Activated CD4-positive, alpha-beta T cell treated with anti-CD3 and anti-CD28 coated beads, Interleukin-2, amount 50 U/mL, for 4 hours (primary cell): ENCODE measurements around the gene SIRT3.
"Not testable (repeated sequence)": the region's sequence is repeated elsewhere in the genome, so short reads cannot be mapped to it uniquely, and the experiment has no call there.

Source experiments
- DNase-seq, 2 experiments: peaks; one replicate each; pipeline ENCODE4 v3.0.0-alpha.2; 2020

The SIRT3 gene

DNA sequence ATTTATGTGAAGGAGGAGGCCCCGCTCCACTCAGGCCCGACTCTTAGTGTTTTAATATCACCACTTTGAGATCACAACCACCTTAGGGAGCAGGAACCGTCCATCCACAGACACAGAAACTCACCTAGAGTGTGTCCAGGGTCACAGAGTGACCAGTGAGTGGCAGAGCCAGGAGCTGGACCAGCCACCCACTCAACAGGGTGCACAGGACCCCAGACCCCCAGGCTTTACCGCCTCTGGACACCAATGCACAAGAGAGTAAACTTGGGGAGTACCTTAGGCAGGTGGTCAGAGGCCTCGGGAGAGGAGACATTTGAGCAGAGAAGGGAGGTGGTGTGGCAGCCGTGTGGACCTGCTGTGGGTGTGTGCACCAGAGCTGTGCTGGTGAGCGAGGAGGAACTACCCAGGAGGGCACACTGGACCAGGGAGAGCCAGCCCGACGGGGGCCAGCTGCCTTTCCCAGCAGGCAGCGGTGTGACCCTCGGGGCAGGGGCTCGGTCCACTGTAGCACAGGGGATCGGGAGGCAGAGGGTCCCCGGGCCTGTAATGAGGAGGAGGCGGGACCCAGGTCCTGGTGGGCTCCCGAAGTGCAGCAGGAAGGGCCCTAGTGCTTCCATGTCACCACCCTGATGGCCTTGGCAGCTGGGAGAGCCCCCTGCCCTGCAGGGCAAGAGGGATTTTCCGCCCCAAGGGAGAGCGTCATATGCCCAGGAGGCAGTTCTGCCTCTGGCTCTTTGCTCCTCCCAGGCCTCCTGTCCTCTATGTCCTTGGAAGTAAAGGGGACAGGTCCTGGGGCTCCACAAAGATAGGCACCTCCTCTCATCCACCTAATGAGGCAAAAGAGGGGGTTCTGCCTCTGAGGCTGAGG lies 34.5 kb upstream of the SIRT3 start:
- no peak for DNase-seq

DNA sequence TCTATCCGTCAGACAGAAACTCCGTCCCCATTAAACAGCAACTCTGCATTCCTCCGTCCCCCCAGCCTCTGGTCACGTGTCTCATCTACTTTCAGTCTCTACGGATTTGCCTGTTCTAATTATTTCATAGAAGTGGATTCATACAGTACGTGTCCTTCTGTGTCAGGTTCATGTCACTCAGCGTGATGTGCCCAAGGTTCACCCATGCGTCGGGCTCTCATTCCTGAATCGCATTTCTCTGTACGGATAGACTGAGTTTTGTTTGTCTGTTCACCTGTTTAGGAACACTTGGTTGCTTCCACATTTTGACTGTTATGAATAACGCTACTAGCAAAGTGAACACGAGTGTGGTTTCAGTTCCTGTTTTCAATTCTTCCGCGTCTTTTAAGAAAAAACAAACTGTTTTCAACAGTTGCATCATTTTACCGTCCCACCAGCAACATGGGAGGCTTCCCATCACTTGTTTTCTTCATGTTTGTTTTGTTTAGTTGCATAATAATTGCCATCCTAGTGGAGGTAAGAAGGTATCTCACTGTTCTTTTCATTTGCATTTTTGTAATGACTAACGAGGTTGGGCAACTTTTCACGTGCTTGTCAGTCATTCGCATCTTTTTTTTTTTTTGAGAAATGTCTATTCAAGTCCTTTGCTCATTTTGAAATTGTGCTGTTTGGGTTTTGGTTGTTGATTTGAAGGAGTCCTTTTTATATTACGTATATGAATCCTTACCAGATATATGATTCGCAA lies 33.2 kb upstream of the SIRT3 start:
- DNase-seq = no peak

DNA sequence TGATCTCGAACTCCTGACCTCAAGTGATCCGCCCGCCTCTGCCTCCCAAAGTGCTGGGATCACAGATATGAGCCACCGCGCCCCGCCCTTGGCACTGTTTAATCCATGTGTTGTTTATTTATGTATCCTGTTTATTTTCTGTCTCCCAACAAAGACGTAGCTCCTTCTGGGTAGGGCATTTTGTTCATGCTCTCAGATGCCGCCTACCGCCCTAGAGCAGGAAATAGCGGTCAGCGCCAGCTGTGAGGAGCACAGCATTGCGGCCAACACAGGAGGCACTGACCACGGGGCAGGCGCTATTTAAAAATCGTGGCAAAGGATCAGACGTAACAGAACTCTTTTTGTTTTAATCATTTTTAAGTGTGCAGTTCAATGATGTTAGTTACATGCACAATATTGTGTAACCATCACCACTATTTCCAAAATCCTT lies 32.6 kb upstream of the SIRT3 start:
- not testable (repeated sequence) for DNase-seq

DNA sequence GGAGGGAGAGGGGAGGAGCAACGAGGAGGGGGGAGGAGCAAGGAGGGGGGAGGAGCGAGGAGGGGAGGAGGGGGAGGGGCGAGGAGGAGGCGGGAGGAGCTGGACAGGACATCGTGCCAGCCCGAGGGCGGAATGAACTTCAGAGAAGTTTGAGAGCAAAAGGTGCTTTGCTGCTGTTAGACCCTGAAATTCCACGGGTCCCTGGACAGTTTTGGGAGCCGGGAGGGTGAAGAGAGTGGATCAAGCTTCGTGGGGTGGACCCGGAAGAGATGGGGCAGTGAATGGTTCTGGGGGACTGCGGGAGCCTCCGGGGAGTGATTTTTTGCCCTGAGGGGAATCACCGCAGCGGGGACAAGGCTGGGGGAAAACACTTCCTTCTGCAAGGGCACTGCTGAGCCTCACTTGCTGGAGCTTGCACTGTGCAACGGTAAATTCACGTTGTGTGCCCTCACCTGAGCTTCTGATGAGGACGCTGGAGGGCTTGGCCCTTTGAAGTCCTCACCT lies 31.4 kb upstream of the SIRT3 start:
- DNase-seq = no peak

DNA sequence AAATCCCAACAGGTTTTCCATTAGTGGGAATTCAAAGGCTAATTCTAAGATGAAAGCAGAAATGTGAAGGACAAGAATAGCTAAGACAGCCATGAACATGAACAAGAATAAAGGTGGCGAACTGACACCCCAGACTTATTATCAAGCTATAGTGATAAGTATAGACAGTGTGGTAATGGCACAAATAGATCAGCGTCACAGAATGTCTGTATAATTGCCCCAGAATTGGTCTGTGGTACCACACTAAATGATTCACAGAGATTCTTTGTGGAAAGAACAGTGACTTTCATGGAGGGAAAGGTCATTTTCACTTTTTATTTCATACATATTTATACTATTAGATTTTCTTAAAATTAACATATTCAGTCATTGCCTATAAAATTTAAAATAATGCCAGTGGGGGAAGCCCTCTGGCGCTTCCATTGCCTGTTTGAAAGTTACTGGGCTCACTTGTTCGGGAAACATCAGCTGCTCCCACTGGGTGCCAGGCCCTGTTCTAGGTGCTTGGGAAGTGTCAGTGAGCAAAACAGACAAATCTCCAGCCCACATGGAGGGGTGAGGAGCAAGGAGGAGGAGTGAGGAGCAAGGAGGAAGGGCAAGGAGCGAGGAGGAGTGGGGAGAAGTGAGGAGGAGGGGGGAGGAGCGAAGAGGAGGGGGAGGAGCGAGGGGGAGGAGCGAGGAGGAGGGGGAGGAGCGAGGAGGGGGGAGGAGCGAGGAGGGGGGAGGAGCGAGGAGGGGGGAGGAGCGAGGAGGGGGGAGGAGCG lies 30.7 kb upstream of the SIRT3 start:
- DNase-seq = no peak

DNA sequence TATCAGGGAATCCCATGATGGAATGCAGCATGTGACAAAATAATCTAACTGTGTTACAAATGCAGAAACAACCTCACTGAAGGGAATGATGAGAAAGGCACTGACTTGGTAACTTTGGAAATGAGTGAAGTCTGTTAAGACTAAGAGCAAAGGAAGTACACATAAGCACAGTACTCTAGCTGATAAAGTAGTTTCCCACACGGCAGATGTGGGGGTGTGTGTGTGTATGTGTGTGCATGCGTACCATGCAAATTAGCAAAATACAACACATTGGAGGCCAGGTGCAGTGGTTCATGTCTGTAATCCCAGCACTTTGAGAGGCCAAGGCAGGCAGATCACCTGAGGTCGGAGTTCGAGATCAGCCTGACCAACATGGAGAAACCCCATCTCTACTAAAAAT lies 25.5 kb upstream of the SIRT3 start:
- DNase-seq = no peak

DNA sequence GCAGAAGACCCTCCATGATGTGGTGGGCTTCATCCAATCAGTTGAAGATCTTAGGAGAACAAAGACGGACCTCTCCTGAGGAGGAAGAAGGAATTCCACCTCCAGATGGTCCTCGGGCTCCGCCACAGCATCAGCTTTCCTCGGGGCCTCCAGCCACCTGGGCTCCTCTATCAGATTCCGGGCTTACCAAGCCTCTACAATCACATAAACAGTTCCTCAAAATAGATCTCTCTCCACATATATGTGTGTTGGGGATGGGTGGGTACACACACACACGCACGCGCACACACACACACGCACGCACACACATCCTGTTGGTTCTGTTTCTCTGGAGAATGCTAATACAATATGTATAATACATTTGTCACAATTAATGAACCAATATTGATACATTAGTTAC lies 23.3 kb upstream of the SIRT3 start:
- no peak for DNase-seq

DNA sequence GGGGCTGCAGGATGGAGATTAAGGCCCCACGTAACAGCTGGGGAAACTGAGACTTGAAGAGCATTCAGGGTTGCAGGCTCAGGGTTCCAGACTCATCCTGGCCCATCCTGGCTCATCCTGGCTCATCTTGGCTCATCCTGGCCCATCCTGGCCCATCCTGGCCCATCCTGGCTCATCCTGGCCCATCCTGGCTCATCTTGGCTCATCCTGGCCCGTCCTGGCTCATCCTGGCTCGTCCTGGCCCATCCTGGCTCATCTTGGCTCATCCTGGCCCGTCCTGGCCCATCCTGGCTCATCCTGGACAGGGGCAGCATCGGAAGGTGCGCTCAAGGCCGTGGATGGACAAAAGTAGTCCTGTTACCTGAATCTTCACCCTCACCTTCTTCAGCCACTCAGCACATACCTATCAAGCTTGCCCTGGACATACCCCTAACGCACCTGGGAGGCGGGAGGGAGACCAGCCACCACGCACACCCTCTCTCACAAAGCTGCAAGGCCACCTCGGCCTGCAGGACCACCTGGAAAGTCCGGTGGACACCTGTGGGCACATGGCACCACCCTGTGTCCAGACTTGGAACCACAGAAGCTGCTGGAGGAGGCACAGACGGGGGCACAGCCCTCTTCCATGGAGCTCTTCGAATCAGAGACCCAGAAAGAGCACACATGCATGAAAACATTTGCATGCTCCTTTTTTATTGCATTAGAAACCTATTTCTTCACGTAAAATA lies 21.8 kb upstream of the SIRT3 start:
- DNase-seq = no peak

DNA sequence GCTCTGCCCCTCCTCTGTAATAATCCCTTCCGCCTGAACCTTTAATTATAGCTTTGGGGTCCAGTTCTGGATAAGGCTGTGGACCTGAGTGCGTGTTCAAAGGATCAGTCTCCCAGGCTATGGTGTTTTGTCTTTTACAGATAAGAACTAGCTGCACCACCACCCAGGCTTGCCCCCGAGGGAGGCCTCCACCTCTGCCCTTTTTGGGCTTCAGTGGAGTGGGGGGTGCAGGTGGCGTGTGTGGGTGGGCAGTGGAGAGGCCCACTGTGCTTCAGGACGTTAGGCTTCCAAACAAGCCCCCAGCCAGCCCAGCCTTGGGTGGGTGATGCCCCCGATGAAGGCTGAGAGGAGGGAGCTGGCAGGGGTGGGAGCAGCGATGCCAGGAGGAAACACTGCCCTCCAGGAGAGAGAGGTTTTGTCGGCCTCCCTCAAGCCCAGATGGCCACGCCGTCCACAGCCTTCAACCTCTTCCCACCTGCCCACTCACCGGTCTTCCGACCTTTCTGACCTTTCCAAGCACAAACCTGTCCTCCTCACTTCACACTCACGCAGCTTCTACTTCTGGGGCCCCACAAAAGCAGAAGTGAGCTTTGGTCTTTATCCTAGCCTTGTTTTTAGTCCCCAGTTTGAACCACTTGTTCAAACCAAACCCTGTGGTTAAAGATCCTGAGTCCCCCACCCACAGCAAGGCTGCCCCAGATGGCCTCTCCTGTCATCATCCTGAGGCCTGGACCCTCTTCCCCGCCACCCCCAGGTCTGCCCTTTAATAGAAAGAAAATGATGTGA lies 21.0 kb upstream of the SIRT3 start:
- DNase-seq = no peak

DNA sequence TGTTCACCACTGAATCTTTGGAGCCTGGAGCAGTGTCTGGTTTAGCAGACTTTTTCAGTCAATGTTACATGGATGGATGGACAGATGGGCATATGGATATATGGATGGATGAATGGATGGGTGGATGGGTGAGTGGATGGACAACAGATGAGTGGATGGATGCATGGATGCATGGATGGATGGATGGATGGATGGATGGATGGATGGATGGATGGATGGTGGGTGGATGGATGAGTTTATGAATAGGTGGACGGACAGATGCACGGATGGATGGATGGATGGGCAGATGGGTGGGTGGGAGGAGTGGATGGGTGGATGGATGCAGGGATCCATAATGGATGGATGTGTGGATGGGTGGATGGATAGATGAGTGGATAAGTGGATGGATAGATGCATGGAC lies 19.7 kb upstream of the SIRT3 start:
- DNase-seq = no peak

DNA sequence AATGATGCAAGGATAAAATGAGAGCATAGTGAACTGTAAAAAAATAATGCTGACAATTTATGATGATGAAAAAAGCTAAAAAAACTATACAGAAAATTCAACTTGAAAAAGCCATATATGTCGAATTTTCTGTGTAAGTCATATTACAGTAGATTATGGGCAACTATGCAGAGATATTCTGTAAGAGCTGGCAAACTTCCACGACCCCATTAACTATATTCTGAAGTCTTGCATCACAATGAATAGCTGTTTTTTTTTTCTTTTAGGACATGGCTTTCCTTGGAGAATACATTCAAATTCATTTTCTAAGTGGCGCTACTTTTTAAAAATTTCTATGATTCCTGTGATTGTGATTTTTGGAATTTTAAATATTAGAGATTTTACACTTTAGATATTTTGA lies 19.0 kb upstream of the SIRT3 start:
- DNase-seq = no peak

DNA sequence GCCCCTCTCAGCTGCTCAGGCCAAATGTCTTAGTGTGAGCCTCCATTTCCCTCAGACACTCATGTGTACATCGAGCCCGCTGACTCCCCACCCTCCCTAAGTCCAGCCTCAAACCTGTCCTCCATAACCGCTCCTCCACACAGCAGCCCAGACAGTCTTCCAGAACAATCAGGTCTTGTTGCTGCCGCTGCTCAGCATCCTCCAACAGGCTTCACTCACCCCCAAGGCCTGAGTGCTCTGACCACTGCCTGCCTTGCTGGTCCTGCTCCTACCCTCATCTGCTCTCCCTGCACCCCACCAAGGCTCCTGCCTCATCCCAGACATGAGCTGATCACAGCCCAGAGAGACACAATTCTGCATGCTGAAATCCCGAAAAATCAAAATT lies 17.7 kb upstream of the SIRT3 start:
- DNase-seq = no peak

DNA sequence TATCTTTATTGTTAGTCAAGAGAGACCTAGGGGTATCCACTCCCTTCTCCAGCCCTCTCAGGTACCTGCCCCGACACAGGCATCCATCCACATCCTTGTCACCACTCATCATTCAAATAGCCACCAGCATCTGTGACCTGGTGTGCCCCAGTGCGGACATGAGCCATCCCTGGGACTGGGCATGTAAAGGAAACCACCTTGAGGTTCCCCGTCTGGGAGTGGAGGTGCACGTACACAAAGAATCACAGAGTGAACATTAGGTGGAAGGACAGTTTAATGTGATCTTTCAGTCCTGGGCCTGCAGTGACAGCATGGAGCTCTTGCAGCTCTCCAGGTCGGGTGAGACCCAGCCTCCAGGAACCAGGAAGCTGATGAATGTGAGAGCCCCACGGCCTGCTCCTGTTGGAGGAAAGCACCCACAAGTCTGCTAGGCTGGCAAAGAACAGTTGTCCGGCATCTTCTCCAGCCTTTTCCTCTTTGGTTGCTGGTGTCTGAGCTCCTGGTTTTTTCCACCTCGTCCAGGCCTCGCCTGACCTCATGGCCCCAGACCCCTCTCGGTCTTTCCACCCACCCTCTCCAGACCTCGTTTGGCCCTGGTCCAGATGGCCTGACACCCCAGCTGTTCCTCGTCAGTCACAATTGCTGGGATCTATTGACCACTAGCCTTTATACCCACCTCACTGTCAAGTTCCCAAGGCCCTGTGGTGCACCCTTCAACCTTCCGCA lies 17.2 kb upstream of the SIRT3 start:
- no peak for DNase-seq

DNA sequence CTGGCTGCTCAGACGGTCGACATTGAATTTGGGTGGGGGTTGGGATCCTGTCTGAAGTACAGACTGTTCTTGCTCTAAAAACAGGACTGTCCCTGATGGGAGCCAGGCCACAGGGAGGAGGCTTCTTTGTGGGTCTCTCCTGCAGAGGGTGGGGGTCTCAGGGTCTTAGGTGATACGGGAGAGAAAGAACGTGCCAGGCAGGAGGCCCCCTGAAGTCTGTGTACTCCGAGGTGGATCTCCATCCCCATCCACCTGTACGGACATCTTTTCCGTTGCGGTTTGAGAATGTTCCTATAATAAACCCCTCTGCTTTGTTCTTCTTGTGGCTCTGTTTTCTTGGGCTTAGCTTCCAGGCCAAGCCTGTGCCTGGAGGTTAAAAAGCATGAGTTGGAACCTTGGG lies 16.5 kb upstream of the SIRT3 start:
- no peak for DNase-seq

DNA sequence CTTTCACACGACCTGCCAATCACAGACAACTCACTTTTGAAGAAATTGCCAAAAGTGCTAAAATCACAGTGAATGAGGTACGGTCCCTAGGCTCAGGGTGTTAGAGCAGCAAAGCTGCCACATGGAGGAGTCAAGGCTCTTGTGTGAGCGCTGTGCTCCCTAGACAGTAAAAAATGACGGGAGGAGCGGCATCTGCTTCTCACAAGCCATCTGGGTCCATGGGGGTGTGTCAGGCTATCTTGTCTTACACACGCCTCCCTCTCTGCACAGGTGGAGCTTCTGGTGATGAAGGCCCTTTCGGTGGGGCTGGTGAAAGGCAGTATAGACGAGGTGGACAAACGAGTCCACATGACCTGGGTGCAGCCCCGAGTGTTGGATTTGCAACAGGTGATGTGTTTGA lies 15.4 kb upstream of the SIRT3 start:
- DNase-seq = no peak

DNA sequence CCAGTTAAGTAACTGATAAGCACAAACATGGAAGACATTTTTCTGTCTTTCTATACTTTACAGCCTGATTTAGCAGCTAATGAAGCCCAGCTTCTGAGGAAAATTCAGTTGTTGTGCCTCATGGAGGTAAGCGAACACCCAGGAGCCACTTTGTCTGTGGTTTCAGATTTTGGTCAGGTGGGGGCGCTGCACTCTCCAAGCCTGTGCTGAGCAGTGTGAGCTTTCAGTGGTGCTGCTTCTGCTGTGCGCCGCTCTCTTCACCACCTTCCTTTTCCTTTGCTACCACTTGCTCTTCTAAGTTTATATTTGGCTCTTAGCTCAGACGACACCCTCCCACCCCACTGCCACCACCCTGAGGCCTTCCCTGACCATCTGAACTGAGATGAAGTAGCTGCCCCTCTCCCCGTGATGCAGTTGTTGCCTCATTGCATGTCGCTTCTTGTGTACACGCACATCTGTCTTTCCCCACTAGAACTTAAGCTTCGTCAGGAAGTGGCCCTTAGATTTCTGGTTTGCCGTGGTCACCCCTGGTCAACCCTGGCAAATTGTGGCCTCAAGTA lies 14.7 kb upstream of the SIRT3 start:
- DNase-seq = peak; percentile 79 to 84

DNA sequence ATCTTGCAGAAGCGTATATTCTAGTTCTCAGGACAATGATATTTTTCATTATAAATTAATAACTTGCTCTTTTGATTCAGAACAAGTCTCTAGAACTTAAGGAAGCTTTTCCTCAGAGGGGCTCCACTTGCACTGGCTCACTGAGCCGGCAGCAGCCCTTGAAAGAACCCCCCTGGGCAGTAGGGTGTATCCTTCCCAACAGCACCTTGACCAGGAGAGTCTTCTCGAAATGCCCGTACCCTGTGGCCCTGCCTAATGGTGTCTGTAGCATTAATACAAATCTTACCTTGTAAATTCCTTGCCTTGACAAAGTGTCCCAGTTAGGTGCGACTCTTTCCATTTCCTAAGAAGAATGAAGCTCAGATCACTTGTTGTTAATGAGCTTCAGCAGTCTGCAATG lies 14.1 kb upstream of the SIRT3 start:
- no peak for DNase-seq

DNA sequence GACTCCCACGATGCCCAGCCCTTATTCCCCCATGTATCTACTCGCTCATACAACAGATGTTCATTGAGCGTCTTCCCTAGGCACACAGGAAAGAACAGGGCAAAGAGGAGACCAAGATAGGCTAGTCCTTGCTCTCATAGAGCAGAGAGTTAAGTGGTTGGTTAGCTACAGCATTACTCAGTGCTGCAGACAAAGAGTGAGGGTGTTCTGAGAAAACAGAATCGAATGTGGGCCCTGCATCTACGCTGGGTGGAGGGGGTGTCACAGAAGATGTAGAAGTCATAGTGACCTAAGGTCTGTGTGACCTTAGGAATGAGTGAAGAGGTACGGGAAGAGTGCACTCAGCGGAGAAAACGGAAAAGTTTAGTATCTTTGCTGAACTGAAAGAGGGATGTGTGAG lies 12.9 kb upstream of the SIRT3 start:
- no peak for DNase-seq

DNA sequence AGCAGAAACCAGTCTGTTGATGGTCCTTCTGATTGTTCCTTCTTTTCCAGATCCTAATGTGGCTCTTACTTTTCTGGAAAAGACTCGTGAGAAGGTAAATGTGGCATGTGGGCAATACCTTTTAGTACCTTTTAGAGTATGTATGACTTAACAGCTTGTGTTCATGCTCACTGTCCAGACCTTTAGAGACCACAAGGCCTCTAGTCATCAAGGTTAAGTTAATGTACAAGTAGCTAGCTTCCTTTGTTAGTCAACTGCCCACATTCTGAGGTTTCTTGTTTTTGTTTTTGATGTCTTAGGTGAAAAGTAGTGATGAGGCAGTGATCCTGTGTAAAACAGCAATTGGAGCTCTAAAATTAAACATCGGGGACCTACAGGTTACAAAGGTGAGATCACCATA lies 8.2 kb upstream of the SIRT3 start:
- DNase-seq = no peak

DNA sequence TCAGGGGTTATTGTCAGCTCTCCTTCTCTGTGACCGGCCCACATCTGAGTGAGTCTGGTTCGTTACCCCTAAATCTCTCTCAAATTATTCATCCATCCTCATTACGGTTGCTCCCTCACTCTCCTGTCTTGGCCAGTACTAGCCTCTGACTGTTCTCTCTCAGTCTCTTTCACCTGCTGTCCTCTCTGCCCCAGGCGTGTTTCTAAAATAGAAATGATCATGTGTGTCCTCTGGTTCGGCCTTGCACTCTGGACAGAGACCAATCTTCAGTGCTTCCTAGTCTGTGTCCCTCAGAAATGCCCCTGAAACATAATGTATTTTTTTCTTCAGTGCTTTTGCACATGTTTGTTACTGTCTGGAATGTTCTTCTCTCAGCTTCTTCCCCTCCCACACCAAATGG lies 5.5 kb upstream of the SIRT3 start:
- no peak for DNase-seq

DNA sequence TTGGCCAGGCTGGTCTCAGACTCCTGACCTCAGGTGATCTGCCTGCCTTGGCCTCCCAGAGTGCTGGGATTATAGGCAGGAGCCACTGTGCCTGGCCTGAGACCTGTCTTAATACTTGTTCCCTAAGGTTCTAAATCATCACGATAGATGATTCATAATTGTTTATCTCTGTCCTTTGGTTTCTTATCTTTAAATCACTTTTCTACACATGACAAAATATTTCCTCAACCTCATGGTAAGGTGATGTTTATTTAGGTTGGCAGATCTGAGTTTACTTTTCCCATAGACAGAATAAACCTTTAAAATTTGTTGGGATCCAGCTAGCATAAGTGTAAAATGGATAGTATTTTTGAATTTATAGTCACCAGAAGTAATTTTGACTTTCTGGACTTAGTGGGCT lies 4.2 kb upstream of the SIRT3 start:
- DNase-seq = no peak
